Suprapubic skin (tissue), 4 donors: ENCODE measurements around the gene HCN2.

Experiments used
- EP300 ChIP-seq: sonication (generic); formaldehyde crosslinking; IDR thresholded peaks from one replicate; pipeline ENCODE4 v1.6.1; 2017; ENCODE audit warnings: antibody characterized with exemption
- POLR2A ChIP-seq, 2 donors: fragments of 450-650 bp; IDR thresholded peaks; one replicate each; pipeline ENCODE4 v1.6.1; 2017; ENCODE audit warnings: antibody characterized with exemption in 2 of 2, mild to moderate bottlenecking in 2 of 2, moderate library complexity in 2 of 2
- POLR2AphosphoS5 ChIP-seq, 3 donors: sonication (generic); formaldehyde crosslinking; IDR thresholded peaks; one replicate each; pipeline ENCODE4 v1.6.1; 2017; ENCODE audit warnings: antibody characterized with exemption in 3 of 3
- TF ChIP-seq, protein P1 (sequence below), 2 donors: fragments of 200-600 bp in 1 of 2; fragments of 450-650 bp in 1 of 2; sonication (generic) in 1 of 2; IDR thresholded peaks; one replicate each; pipeline ENCODE4 v1.5.1; 2016 to 2019; ENCODE audit warnings: antibody characterized with exemption in 2 of 2, mild to moderate bottlenecking in 1 of 2, moderate library complexity in 1 of 2

DNA sequence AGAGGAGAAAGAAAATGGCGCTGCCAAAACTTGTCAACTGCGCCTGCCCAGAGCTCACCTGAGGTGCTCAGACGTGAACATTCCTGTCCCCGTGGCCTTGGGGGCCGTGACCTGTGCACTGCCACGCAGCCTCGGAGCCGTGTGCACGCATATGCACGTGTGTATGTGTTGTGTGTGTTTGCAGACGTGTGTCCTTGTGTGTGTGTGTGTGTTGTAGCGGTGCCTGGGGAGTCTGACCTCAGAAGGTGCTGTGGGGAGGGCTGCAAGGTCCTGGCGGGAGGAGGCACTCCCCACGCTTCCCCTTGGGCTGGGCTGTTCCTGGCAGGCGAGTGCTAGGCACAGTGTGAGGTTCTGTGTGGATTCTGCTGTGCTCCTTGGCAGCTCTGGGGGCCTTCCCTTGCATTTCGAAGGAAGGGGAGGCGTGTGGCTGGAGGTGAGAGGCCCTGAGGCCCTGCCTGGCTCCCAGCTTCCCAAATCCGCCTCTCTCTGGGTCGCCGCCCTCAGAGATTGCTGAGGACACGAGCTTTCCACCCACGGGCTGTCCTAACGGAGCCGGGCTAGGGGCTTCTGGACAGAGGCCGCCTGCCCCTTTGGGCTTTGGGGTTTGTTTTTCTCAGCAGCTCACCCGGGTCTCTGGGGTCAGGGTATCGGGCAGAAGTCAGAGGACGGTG lies 12.8 kb upstream of the HCN2 start:
- TF ChIP-seq, protein P1, sequence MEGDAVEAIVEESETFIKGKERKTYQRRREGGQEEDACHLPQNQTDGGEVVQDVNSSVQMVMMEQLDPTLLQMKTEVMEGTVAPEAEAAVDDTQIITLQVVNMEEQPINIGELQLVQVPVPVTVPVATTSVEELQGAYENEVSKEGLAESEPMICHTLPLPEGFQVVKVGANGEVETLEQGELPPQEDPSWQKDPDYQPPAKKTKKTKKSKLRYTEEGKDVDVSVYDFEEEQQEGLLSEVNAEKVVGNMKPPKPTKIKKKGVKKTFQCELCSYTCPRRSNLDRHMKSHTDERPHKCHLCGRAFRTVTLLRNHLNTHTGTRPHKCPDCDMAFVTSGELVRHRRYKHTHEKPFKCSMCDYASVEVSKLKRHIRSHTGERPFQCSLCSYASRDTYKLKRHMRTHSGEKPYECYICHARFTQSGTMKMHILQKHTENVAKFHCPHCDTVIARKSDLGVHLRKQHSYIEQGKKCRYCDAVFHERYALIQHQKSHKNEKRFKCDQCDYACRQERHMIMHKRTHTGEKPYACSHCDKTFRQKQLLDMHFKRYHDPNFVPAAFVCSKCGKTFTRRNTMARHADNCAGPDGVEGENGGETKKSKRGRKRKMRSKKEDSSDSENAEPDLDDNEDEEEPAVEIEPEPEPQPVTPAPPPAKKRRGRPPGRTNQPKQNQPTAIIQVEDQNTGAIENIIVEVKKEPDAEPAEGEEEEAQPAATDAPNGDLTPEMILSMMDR (IDR thresholded peaks at IDR 0.05): no peak
- TF ChIP-seq POLR2AphosphoS5 (IDR thresholded peaks at IDR 0.05) (no peak), POLR2A (IDR thresholded peaks at IDR 0.05) (no peak), EP300 (no peak)
